Astrocyte of the cerebellum (primary cell): ENCODE data around the gene PPP2R1B.

Experiments
- DNase-seq: peaks from one replicate; pipeline ENCODE4 v3.0.0-alpha.2; 2011; ENCODE audit warnings: low read depth
- H3K4me3 ChIP-seq: 2 replicates; pipeline ENCODE4 v1.5.1; 2011; ENCODE audit warnings: mild to moderate bottlenecking, low read depth, low read length, moderate library complexity
- in situ Hi-C: cut with HindIII; loops from 2 replicates; pipeline ENCODE4 v1.10.0; 2017; ENCODE audit warnings: low sequenced_read_pairs
- TF ChIP-seq, protein P1 (sequence below): IDR thresholded peaks from 2 replicates; pipeline ENCODE4 v1.5.1; 2012; ENCODE audit warnings: low read length, low read depth, moderate library complexity, mild to moderate bottlenecking; ENCODE audit errors: missing control alignments

PPP2R1B gene

DNA sequence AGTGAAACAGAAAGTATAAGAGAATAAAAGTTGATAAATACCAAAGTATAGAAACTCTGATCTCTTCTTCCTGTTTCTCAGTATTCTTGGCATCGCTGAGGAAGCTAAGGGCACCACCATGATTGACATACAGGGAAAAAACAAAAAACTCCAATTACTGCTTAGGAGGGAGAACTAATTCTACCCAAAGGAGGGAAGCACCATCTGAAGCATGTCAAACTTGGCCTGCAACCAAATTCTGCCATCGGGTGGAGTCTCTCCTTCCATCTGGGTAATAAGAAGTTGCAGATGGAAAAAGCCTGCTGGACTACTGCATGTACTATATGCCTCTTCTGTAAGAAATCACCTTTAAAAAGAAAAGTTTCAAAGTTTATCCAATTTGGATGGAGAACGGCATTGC, 30.5 kb upstream of the PPP2R1B start:
- H3K4me3 ChIP-seq: no peak overlapping the region
- in situ Hi-C loops: no loop called here
- TF ChIP-seq, protein P1, sequence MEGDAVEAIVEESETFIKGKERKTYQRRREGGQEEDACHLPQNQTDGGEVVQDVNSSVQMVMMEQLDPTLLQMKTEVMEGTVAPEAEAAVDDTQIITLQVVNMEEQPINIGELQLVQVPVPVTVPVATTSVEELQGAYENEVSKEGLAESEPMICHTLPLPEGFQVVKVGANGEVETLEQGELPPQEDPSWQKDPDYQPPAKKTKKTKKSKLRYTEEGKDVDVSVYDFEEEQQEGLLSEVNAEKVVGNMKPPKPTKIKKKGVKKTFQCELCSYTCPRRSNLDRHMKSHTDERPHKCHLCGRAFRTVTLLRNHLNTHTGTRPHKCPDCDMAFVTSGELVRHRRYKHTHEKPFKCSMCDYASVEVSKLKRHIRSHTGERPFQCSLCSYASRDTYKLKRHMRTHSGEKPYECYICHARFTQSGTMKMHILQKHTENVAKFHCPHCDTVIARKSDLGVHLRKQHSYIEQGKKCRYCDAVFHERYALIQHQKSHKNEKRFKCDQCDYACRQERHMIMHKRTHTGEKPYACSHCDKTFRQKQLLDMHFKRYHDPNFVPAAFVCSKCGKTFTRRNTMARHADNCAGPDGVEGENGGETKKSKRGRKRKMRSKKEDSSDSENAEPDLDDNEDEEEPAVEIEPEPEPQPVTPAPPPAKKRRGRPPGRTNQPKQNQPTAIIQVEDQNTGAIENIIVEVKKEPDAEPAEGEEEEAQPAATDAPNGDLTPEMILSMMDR: no peak
- DNase-seq: no peak

DNA sequence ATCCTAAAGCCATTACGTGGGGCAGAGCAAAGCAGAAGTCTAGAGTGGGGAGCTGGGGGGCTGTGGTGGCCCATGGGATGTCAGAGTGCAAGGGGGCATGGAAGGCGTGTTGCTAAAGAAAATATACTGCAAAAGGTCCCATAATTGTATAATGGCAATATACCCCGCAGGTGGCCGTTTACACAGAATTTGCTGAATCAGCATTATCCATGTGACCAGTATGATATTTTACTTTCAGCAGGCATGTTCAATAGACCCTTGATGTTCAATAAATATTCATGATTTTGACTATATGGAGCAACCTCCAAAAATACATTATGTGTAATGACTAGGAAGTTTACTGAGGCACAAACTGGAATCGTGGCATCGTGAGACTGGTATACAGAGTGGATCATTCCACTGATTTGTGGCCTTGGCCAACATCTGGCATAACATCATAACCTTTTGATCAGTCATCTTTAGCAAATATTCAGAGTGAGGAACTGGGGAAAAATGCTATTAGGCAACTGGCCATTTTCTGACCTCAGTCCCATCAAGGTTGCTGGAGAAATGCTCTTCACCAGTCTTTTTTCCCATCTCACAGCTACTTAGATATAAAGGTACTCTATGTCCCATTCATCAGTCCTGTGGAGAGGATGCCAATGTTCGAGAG, 29.3 kb upstream of the PPP2R1B start:
- TF ChIP-seq, protein P1: no peak
- no peak for DNase-seq
- no peak overlapping the region for H3K4me3 ChIP-seq
- in situ Hi-C loops: no loop called here

DNA sequence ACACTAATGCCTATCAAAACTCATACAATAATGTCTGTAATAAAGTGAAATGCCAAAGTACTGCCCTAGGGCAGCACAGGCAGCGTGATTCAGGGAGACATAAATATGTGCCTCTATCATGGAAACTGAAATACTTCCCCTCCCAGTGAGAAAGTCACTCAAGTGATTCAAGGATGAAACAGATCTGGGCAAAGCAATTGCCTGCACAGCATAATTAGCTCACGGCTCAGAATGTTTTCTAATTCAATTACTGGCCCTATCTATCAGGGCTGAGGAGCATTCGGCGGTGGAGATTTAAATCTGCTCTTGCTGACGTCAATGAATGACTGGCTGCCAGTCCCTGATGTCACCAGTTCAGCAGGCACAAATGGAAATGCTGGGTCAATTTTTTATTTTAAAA, 27.7 kb upstream of the PPP2R1B start:
- no peak for DNase-seq
- no peak overlapping the region for H3K4me3 ChIP-seq
- TF ChIP-seq, protein P1: no peak
- in situ Hi-C loops: no loop called here

DNA sequence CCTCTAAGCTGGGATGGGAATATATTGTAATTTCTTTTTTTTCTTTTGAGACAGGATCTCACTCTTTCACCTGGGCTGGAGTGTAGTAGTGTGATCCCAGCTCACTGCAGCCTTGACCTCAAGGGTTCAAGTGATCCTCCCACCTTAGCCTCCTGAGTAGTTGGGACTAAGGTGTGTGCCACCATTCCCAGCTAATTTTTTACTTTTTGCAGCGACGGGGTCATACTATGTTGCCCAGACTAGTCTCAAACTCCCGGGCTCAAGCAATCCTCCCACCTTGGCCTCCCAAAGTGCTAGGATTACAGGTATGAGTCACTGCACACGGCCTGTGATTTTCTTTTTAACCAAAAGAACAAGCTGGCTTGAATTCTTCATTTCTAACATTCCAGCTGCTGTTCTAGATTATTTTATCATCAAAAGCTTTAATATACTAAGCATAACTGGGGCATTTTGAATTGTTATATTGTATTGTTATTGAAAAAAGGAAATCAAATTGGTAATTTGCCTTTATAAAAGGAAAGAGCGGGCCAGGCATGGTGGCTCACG, 26.8 kb upstream of the PPP2R1B start:
- TF ChIP-seq, protein P1: no peak
- in situ Hi-C loops: no loop called here
- H3K4me3 ChIP-seq: no peak overlapping the region

DNA sequence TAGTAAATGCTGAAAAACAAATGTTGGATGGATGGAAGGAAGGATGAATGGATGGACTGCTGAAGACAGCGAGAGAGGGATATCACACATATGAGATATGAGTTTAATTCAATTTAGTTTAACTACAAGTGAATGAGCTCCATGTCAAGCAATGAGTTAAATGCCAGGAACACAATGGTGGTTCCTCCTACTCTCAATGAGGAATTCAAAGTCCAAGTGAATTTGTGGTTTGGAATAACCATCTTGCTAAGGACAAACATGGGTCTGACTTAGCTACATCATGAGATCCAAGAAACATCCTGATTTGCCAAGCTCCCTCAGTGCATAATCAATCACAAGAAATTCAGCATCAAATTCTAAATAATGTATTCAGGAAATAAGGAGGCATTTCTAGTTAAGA, 26.1 kb upstream of the PPP2R1B start:
- in situ Hi-C loops: no loop called here
- TF ChIP-seq, protein P1: no peak
- DNase-seq: no peak
- H3K4me3 ChIP-seq: no peak overlapping the region

More for the DNA sequence above, 26.8 kb upstream of the PPP2R1B start:
- no peak for DNase-seq

DNA sequence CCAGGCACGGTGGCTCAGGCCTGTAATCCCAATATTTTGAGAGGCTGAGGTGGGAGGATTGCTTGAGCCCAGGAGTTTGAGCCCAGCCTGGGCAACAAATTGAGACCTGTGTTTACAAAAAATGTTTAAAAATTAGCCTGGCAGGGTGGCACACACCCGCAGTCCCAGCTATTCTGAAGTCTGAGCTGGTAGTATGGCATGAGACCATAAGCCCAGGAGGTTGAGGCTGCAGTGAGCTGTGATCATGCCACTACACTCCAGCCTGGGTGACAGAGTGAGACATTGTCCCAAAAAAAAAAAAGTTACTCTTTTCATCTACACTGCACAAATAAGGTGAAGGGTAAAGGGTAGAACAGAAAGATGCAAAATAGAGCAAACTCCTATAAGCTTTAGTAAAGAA, 22.3 kb upstream of the PPP2R1B start:
- H3K4me3 ChIP-seq: no peak overlapping the region
- TF ChIP-seq, protein P1: no peak
- in situ Hi-C loops: no loop called here
- no peak for DNase-seq
